Activated naive CD8-positive, alpha-beta T cell treated with anti-CD3 and anti-CD28 coated beads, Interleukin-2, amount 50 U/mL, for 16 hours (primary cell): ENCODE results near the gene MPV17.
"Not testable (repeated sequence)": the region's sequence is repeated elsewhere in the genome, so short reads cannot be mapped to it uniquely, and the experiment has no call there.

Experiments used
- DNase-seq: peaks from one replicate; pipeline ENCODE4 v3.0.0-alpha.2; 2020; ENCODE audit warnings: low read depth, low spot score

The MPV17 gene

DNA sequence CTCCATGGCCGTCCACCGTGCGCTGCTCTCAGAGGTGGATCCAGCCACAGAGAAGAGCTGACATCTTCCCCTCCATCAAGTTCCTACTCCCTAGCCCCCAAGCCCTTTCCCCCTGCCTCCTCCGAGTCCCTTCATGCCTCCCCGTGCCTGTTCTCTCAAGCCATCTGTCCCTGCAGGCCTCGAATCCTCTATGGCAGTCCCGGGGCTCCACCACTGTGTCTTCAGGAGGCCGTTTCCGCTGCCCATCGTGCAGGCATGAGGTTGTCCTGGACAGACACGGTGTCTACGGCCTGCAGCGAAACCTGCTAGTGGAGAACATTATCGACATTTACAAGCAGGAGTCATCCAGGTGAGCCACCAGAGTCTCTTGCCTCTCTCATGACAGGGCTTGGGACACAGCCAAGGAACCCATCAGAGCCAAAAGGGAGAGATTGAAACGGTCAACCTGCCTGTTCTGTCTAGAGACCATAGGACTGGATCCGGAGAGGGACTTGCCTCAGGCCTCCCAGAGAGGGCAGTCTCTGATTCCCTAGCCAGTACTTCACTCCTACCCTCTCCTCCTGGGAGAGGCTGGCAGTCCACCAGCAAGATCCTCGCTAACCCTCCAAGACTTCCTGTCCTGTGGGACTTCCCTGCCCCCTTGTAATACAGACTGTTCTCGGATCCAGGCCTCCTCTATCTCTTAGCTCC is 24.4 kb downstream of the MPV17 start:
- DNase-seq, result no peak

DNA sequence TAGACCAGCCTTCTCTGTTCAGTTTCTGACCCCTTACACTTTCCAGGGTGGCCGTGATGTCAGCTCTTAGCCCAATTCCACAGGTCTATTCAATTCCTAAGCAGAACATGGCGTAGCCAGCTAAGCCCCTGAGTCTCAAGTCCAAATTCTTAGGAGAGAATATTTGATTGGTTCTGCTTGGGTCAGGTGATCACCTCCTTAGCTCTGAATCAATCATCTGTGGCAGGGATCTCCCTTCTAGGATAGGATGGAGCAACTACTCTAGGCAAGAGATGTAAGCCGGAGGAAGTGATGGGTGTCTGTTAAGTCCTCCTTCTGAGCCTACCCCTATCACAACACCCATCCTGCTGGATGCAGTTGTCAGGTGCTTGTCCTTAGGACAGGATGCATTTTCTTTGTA is 25.7 kb downstream of the MPV17 start:
- no peak for DNase-seq

DNA sequence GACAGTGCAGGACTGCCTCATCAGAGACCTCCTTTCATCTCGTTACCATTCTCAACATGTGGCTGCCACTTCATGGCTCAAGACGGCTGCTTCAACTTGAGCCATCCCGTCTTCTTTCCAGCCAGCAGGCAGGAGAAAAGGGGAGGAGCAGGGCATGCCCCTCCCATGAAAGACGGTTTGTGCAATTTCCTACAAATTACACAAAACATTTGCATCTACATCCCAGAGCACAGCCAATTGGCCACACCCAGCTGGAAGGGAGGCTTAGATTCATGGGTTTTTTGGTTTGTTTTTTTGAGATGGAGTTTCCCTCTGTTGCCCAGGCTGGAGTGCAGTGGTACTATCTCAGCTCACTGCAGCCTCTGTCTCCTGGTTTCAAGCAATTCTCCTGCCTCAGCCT is 26.4 kb downstream of the MPV17 start:
- DNase-seq, result no peak

DNA sequence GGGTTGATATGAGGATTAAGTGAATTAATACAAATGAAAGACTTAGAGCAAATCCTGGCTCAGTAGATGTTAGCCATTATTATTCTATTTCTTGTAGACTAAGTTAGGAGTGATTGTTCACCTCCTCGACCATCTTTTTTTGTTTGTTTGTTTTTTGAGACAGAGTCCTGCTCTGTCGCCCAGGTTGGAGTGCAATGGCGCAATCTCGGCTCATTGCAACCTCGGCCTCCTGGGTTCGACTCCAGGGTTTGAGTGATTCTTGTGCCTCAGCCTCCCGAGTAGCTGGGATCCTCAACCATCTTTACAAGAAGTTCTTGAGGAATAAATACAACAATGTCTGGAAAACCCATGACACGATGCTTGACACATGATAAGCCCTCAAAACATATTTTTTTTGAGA is 28.0 kb downstream of the MPV17 start:
- DNase-seq, result no peak

DNA sequence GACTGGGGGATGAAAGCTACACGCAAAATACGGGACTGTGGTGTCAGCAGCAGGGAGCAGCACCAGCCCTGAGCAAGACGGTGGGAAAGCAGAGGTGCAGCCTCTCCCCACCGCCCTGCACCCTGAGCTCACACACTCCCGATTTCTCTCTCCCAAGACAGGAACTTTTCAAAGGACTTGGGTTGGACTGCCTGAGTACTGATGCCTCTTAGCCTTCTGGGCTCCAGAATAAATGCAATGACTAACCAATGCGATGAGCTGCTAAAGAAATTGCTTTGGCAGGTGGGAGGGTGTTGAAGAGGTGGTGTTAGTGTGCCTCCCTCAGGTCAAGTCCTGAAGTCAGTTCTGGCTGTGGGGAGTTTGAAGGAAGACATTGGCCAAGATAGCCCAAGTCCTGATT is 31.0 kb downstream of the MPV17 start:
- no peak for DNase-seq

DNA sequence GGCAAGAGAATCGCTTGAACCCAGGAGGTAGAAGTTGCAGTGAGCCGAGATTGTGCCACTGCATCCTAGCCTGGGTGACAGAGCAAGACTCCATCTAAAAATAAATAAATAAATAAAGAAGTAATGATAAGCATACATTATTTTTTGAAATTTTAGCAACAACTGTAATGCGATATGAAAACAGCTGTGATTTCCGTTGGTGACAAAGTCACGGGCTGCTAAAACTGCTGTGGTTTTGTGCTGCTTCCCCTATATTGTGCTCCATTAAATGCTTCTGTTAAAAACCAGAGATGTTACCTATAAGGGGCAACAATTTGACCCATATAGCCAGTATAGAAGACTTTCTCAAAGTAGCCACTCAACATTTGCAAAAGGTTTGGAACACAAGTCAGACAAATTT is 32.3 kb downstream of the MPV17 start:
- DNase-seq, result no peak

DNA sequence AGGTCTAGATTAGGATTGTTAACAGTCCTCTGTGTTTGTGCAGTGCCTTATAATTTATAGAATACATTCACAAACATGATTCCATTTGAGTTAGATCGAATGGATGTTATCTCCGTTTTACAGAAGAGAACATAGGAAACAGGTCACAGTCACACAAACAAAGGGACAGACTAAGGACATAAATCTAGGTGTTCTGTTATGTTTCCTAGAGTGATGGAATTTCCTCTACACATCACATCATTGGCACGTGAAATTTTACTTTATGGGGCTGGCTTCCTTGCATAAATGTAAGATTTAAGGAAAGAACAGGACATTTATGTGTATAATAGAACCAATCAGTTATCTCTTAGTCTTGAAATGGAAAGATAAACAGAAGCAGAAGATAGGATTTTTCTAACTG is 34.3 kb downstream of the MPV17 start:
- DNase-seq, result no peak

DNA sequence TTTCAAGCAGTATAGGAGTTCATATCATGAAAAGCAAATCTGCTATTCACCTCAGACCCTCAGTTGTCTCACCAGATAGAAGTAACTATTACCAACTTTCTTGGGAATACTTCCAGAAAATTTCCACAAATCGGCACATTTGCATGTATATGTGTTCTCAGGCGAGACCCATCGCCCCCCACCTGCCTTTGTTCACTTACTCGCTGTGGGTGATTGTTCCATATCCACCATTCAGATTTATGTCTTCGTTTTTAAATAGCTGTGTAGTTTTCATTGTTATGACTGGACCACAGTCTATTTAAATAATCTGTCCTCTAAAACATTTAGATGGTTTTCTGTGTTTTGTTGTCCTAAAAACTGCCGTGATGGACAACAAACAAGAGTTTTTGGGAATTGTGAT is 37.4 kb downstream of the MPV17 start:
- DNase-seq, result no peak

DNA sequence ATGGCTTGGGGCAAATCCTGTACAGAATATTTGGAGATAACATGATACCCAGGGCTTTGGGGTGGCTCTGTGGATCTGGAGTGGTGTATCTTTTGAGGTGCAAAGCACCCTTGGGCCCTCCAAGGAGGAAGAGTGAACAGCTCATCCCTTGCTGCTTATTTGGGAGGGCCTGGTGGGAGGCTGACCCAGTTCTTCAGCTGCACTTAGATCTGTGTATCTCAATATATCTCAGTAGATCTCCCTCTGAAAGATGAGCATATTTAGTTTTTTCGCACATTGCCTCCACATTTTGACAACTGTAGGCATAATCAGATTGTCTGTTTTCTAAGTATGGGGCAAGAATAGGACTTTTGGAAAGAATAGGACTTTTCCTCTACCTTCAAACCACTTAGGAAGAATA is 37.9 kb downstream of the MPV17 start:
- DNase-seq, result no peak

DNA sequence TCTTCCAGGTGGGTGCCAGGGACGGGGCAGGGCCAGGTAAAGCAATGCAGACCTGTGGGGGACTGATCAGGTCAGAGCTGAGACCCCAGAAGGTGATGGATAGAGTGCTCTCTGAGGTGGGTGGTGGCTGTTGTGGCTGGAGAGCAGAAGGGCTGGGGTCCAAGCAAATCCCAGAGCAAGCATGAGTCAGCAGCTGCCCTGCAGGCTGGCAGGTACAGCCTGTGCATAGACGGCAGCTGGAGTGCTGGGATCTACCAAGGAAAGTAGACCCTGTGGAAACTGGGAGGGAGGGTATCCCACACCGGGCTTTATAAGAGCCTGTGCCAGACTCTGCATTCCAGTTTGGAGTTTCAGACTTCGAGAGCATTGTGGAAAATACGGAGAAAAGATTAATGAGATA is 40.0 kb downstream of the MPV17 start:
- no peak for DNase-seq

DNA sequence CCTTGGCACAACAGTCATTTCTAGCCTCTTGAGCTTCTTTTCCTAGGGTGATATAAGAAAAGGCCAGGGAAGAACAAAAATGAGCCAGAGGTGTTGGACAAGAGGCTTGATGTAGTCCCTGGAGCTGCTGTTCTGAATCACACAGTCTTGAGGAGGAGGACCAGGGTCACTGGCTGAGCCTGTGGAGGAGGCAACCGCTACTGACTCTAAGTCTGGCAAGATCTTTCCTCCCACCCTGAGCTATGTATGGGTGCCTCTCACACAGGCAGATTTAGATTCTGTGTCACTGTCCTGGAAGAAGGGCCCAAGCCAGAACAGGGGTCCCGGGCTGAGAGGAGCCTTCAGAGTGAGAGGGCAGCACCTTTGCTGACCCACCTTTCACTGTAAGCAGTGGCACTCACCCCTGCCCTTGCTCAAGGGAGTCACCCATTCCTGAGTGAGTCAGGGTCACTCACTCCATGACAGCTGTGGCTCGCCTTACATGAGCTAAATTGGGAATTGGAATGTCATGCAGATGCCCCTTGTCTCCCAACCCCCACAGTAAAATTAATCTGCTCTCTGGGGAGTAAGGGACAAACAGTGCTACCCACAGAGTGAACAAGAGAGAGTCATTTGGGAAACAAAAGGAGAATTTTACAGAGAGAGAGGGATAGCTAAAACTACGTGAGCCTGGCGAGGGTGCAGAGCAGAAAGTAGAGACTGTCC is 40.9 kb downstream of the MPV17 start, which contains the start of gene TRIM54:
TSS of gene TRIM54 (plus strand) at position 575 of the 705 bp plus-strand sequence. CDS start 303 bp downstream, outside the sequence.
- no peak for DNase-seq

DNA sequence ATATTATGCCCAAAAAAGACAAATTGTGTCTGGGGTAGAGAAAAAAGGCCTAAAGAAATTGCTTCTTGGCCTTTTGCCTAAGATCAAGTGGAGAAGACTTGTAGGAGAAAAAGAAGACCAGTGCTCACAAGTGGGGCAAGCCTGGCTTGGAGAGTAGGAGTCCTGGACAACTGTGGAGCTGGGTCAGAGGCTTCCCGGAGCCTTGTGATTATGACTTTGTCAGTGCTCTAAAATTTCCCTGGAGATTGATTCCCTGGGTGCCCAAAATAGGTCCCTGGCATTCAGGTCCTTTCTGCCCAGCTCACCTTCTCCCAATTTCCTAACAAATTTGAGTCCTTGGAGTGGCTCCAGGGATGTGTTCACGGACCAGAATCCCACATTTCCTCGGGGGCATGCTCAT is 41.5 kb downstream of the MPV17 start:
- no peak for DNase-seq

DNA sequence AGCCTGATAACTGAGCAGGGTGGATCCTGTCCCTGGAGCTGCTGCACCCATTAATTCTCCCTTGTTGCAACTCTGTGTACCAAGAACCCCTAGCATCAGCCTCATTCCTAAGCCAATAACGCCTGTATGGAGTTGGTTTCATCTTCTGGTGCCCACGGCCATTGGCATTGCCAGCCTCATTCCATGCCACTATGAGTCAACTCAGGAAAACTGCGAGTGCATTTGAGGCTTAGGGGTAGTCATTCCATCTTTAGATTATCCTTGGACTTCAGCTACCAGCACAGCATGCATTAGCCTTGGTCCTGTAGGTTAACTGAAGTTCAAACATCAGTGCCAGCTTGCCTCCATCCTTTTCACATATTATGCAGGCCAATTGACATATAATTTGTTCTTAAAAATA is 42.1 kb downstream of the MPV17 start:
- no peak for DNase-seq

DNA sequence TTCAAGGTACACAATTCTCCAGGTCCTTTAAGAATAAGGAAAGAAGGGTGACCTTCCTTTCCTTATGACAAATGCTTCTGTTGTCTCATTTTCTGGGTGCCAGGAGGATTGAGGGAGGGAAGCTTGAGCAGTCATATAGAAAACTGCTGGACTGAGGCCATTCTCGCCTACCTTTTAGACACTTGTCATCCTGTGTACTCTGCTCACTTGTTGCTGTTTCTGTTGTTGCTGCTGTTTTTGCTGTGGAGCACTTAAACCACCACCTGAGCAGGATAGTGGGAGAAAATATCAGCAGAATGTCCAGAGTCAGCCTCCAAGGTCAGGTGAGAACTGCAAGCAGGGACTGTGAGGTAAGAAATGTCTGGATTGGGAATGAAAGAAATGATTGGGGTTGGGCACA is 44.9 kb downstream of the MPV17 start:
- DNase-seq, result no peak

DNA sequence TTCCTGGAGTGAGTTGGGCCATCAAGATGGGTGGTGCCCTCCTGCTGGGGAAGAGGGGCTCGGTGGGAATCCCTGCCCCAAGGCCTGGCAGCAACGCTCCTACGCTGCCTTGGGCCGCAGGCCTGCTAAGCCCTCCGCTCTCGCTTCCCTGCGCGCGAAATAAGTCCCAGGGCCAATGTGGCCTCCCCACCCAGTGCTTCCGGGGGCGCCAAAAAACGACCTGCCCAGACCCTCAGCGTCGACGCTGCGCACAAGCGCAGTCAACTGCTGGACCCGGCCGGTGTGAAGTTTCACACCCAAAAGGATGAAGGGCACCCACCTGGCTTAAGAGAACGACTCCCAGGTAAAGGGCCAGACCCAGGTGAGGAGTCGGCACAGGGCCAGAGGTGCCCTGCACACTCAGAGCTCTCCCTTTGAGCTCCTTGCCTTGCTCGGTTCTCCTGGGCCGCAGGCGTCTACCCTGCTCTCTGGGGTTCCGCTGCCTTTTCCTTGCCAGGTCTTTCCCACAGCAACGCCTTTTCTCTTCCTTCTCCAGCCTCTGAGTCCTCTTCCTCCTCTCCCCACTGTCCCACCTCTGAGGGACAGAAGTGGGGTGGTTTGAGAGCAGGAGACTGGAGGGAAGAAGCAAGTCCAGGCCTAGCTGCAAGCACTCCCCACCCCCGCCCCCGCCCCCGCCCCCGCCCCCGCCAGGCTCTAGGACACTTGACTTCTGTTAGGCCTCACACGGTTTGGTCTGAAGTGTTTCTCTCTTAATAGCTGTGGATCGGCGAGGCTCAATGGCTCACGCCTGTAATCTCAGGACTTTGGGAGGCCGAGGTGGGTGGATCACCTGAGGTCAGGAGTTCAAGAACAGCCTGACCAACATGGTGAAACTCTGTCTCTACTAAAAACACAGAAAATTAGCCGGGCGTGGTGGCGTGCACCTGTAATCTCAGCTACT is 47.4 kb downstream of the MPV17 start, which contains the start of gene DNAJC5G:
TSS of gene DNAJC5G (plus strand) at position 223 of the 940 bp plus-strand sequence. CDS start 1,296 bp downstream, outside the sequence.
- no peak for DNase-seq

DNA sequence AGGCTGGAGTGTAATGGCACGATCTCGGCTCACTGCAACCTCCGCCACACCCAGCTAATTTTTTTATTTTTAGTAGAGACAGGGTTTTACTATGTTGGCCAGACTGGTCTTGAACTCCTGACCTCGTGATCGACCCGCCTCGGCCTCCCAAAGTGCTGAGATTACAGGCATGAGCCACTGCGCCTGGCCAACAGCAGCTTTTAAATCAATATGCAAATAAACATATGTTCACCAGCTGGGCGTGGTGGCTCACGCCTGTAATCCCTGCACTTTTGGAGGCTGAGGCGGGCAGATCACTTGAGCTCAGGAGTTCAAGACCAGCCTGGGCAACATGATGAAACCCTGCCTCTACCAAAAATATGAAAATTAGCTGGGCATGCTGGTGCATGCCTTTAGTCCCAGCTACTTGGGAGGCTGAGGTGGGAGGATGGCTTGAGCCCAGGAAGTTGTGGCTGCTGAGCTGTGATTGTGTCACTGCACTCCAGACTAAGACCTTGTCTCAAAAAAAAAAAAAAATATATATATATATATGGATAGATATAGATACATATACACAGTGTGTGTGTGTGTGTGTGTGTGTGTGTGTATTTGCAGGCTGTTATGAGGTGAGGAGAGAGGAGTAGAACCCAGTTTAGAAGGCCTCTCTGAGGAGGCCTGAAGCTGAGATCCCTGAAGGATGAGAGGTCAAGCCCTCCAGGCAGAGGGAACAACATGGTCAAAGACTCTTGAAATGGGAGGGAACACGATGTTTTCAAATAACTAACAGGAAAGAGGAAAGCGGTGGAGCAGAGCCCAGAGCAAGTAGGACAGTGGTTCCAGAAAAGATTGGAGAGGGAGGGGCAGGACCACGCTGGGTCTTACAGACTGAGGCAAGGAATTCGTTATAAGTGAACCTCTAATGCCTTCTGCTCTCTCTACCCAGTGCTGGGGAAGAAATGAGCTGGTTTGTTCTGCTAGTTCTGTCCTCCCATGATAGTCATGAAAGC is 50.1 kb downstream of the MPV17 start:
- DNase-seq, result not testable (repeated sequence)

DNA sequence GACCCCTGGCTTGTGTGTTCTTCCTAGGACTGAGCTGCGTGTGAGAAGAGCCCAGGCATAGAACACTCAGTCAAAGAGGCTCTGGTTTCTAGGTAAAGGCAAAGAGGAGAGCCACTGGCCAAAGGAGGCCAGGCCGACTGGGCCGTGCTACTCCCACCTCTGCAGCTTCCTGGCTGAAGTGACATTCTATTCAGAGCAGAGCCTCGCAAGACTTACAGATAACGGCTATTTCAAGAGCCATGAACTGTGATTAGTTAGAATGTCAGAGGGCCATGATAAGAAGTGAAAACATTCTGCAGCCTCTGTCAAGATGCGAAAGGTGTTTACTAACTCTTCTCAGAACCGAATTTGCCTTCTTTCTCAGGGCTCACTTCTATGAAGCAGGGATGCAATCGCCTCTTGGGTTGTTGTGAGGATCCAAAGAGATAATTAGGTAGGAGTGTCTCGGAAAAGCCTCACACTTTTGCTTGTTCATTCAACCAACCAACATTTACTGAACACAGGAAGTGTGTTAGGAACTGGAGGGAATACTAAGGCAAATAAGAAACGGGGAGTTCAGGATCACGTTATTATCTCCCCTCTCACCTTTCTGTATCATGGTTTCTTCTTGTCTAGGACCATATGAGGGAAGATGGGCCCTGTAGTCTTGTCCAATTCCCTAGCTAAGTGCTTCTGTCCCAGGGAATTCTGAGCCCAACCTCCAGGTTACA is 51.1 kb downstream of the MPV17 start:
- no peak for DNase-seq

DNA sequence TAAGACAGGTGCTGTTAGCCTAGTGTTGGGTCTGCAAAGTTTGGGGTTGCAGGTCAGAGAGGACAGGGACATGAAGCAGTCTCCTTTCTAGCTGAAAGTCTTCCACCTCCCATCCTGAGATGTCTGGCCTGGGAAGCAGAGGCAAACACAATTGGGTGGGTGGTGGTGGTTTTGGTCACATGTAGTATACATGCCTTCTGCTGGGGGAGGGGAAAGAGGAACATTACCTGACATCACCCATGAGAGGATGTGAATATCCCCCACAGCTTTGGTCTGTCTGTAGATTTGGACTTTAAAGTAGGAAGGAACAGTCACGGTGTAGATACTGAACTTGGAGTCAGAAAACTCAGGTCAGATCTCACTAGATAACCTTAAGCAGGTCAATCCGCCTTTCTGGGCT is 52.2 kb downstream of the MPV17 start:
- DNase-seq, result no peak

DNA sequence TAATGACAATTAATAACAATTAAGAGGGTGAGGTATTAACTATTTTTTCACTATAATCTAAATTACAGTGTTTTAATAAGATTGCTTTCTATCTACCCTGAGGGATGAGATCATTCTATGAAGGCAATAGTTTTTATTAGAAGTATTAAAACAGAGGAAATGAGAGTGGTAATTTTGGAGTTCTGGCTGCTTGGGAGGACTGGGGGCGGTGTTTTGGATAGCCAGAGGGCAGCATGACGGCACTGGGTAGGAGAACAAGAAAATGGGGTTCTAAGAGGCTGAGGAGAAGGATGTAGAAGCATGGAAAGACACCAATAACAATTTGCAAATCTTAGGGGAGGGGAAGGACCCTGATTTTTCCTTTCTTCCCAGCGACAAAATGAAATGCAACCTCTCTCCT is 52.8 kb downstream of the MPV17 start:
- DNase-seq, result no peak

DNA sequence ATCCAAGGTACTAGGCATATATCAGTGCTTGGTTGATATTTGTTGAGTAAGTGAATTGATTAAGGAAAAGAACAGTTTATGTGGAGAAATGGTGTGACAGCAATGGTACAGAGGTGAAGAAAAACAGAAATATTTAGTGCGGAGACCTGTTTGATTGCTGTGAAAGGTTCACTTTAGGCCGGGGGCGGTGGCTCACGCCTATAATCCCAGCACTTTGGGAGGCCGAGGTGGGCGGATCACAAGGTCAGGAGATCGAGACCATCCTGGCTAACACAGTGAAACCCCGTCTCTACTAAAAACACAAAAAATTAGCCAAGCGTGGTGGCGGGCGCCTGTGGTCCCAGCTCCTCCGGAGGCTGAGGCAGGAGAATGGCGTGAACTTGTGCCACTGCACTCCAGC is 54.6 kb downstream of the MPV17 start:
- DNase-seq, result not testable (repeated sequence)
